GM18951 (cell line): ENCODE data around the gene DUS1L.
A peak's percentile ranks its signal among the peaks of the same experiment; 100 is the strongest.

Source experiments
- POLR2A ChIP-seq: IDR thresholded peaks from 4 replicates; pipeline ENCODE4 v1.6.1; 2011; ENCODE audit warnings: mild to moderate bottlenecking; ENCODE audit not compliant: insufficient read length, insufficient read depth; ENCODE audit errors: extremely low read depth
- in situ Hi-C: fragments of 300-500 bp; cut with MboI; formaldehyde crosslinking; loops from one replicate; pipeline ENCODE4 v1.12.0; 2022; ENCODE audit warnings: low sequenced_read_pairs, mixed read lengths, inconsistent platforms; ENCODE audit not compliant: unreplicated experiment

DUS1L gene

GRCh38 chr17:82019690-82020571 is 45.7 kb downstream of the DUS1L start:
- in situ Hi-C loops = no loop called here
- no peak for TF ChIP-seq POLR2A

GRCh38 chr17:82018989-82019689 is 46.5 kb downstream of the DUS1L start:
- TF ChIP-seq POLR2A = peak; percentile 23
- in situ Hi-C loops = no loop called here

- in situ Hi-C loops = no loop called here
- TF ChIP-seq POLR2A = no peak
Measured at GRCh38 chr17:82018152-82018988, 47.2 kb downstream of the DUS1L start.

GRCh38 chr17:82017612-82018151 is 47.9 kb downstream of the DUS1L start:
- in situ Hi-C loops = no loop called here
- TF ChIP-seq POLR2A = no peak

GRCh38 chr17:82016875-82017459 is 48.6 kb downstream of the DUS1L start:
- TF ChIP-seq POLR2A = no peak
- in situ Hi-C loops = no loop called here

- no peak for TF ChIP-seq POLR2A
- in situ Hi-C loops = no loop called here
Measured at GRCh38 chr17:82016061-82016874, 49.3 kb downstream of the DUS1L start.

GRCh38 chr17:82015311-82015971 is 50.2 kb downstream of the DUS1L start:
- TF ChIP-seq POLR2A = no peak
- in situ Hi-C loops = no loop called here

GRCh38 chr17:82014971-82015310 is 50.7 kb downstream of the DUS1L start:
- in situ Hi-C loops = no loop called here
- no peak for TF ChIP-seq POLR2A

GRCh38 chr17:82014432-82014831 is 51.2 kb downstream of the DUS1L start:
- in situ Hi-C loops = no loop called here

GRCh38 chr17:82013772-82014321 is 51.8 kb downstream of the DUS1L start:
- in situ Hi-C loops = no loop called here
- no peak for TF ChIP-seq POLR2A

More at GRCh38 chr17:82014432-82014831, 51.2 kb downstream of the DUS1L start:
- no peak for TF ChIP-seq POLR2A

- in situ Hi-C loops = no loop called here
- TF ChIP-seq POLR2A = no peak
Measured at GRCh38 chr17:82013341-82013740, 52.3 kb downstream of the DUS1L start.
